HG02588 (cell line): ENCODE measurements around the gene DNAJC15.
"Not testable (repeated sequence)": the region's sequence is repeated elsewhere in the genome, so short reads cannot be mapped to it uniquely, and the experiment has no call there.

Experiments used
- ATAC-seq: cut with Tn5 transposase; IDR thresholded peaks from one replicate; pipeline ENCODE4 v1.9.1; 2021; ENCODE audit warnings: mild to moderate bottlenecking, moderate library complexity; ENCODE audit not compliant: unreplicated experiment

Gene DNAJC15

GRCh38 chr13:43042410-43042921 lies 19.1 kb downstream of the DNAJC15 start:
- no peak for ATAC-seq

- ATAC-seq: no peak
These were observed 21.4 kb downstream of the DNAJC15 start for GRCh38 chr13:43044720-43045301.

GRCh38 chr13:43045302-43045773 lies 22.0 kb downstream of the DNAJC15 start:
- ATAC-seq: not testable (repeated sequence)

- no peak for ATAC-seq
These were observed 22.9 kb downstream of the DNAJC15 start for GRCh38 chr13:43046259-43046658.

- ATAC-seq: no peak
These were observed 31.7 kb downstream of the DNAJC15 start for GRCh38 chr13:43054803-43055802.

GRCh38 chr13:43057653-43058317 lies 34.4 kb downstream of the DNAJC15 start:
- ATAC-seq: no peak

GRCh38 chr13:43058318-43058674 lies 34.9 kb downstream of the DNAJC15 start:
- no peak for ATAC-seq

GRCh38 chr13:43058831-43059230 lies 35.4 kb downstream of the DNAJC15 start:
- no peak for ATAC-seq

GRCh38 chr13:43059779-43060178 lies 36.4 kb downstream of the DNAJC15 start:
- ATAC-seq: not testable (repeated sequence)

- not testable (repeated sequence) for ATAC-seq
These were observed 37.4 kb downstream of the DNAJC15 start for GRCh38 chr13:43060806-43061205.

GRCh38 chr13:43061496-43062280 lies 38.3 kb downstream of the DNAJC15 start:
- no peak for ATAC-seq

- ATAC-seq: no peak
These were observed 48.4 kb downstream of the DNAJC15 start for GRCh38 chr13:43071824-43072223.

- no peak for ATAC-seq
These were observed 49.0 kb downstream of the DNAJC15 start for GRCh38 chr13:43072394-43072793.

GRCh38 chr13:43074824-43075510 lies 51.6 kb downstream of the DNAJC15 start:
- peak; percentile 71 for ATAC-seq

GRCh38 chr13:43075511-43075902 lies 52.1 kb downstream of the DNAJC15 start:
- ATAC-seq: not testable (repeated sequence)

GRCh38 chr13:43077046-43077445 lies 53.7 kb downstream of the DNAJC15 start:
- no peak for ATAC-seq

GRCh38 chr13:43077461-43077860 lies 54.1 kb downstream of the DNAJC15 start:
- ATAC-seq: no peak

- ATAC-seq: no peak
These were observed 54.5 kb downstream of the DNAJC15 start for GRCh38 chr13:43077906-43078305.

GRCh38 chr13:43078399-43078798 lies 55.0 kb downstream of the DNAJC15 start:
- ATAC-seq: no peak

GRCh38 chr13:43079392-43079931 lies 56.1 kb downstream of the DNAJC15 start:
- no peak for ATAC-seq
